HG03520 (cell line): ENCODE measurements around the gene TCFL5.

ENCODE experiments used
- ATAC-seq: cut with Tn5 transposase; IDR thresholded peaks from one replicate; pipeline ENCODE4 v1.9.1; 2021; ENCODE audit warnings: mild to moderate bottlenecking, moderate library complexity; ENCODE audit not compliant: unreplicated experiment

The TCFL5 gene

GRCh38 chr20:62815066-62815991, 46.3 kb downstream of the TCFL5 start:
- ATAC-seq = no peak

- no peak for ATAC-seq
Measured at GRCh38 chr20:62814709-62815065, 46.9 kb downstream of the TCFL5 start.

- ATAC-seq = no peak
Measured at GRCh38 chr20:62814060-62814708, 47.4 kb downstream of the TCFL5 start.

GRCh38 chr20:62813588-62813987, 48.0 kb downstream of the TCFL5 start:
- ATAC-seq = no peak

- ATAC-seq = no peak
Measured at GRCh38 chr20:62812907-62813200, 48.8 kb downstream of the TCFL5 start.

- no peak for ATAC-seq
Measured at GRCh38 chr20:62812181-62812906, 49.3 kb downstream of the TCFL5 start.

- no peak for ATAC-seq
Measured at GRCh38 chr20:62811720-62812119, 49.9 kb downstream of the TCFL5 start.

GRCh38 chr20:62811320-62811719, 50.3 kb downstream of the TCFL5 start:
- no peak for ATAC-seq

GRCh38 chr20:62809530-62810428, 51.8 kb downstream of the TCFL5 start:
- no peak for ATAC-seq

GRCh38 chr20:62808211-62808865, 53.3 kb downstream of the TCFL5 start:
- no peak for ATAC-seq

- ATAC-seq = no peak
Measured at GRCh38 chr20:62807444-62808210, 54.0 kb downstream of the TCFL5 start.

GRCh38 chr20:62806383-62807050, 55.1 kb downstream of the TCFL5 start:
- no peak for ATAC-seq

GRCh38 chr20:62805711-62806382, 55.8 kb downstream of the TCFL5 start:
- ATAC-seq = no peak

- no peak for ATAC-seq
Measured at GRCh38 chr20:62805155-62805710, 56.4 kb downstream of the TCFL5 start.

GRCh38 chr20:62804627-62805154, 56.9 kb downstream of the TCFL5 start, which contains the start of gene OGFR:
TSS of gene OGFR (plus strand) at chr20:62804835. CDS start at chr20:62804860, 25 bp downstream.
- ATAC-seq = no peak

GRCh38 chr20:62804021-62804626, 57.5 kb downstream of the TCFL5 start:
- ATAC-seq = no peak

GRCh38 chr20:62802026-62802712, 59.5 kb downstream of the TCFL5 start:
- ATAC-seq = no peak
